WERI-Rb-1 (cell line): ENCODE measurements around the gene CNTN5.
"Not testable (repeated sequence)": the region's sequence is repeated elsewhere in the genome, so short reads cannot be mapped to it uniquely, and the experiment has no call there.

Experiments used
- DNase-seq: peaks from one replicate; pipeline ENCODE4 v3.0.0-alpha.2; 2020
- H3K27ac ChIP-seq: fragments of 250-450 bp; sonication (Bioruptor Pico); 2 replicates; pipeline ENCODE4 v1.5.1; 2020; ENCODE audit warnings: mild to moderate bottlenecking, moderate library complexity
- H3K27me3 ChIP-seq: fragments of 250-450 bp; sonication (Bioruptor Pico); 2 replicates; pipeline ENCODE4 v1.5.1; 2021; ENCODE audit warnings: mild to moderate bottlenecking, low read depth, moderate library complexity; ENCODE audit not compliant: insufficient read depth, severe bottlenecking
- H3K36me3 ChIP-seq: fragments of 250-450 bp; sonication (Bioruptor Pico); 2 replicates; pipeline ENCODE4 v1.5.1; 2020; ENCODE audit warnings: mild to moderate bottlenecking, moderate library complexity
- H3K4me3 ChIP-seq: 2 replicates; pipeline ENCODE4 v1.5.1; 2011; ENCODE audit warnings: low read depth, mild to moderate bottlenecking, control low read depth, low read length
- H3K9me3 ChIP-seq: fragments of 250-450 bp; sonication (Bioruptor Pico); 2 replicates; pipeline ENCODE4 v1.5.1; 2021; ENCODE audit warnings: mild to moderate bottlenecking, moderate library complexity; ENCODE audit not compliant: severe bottlenecking
- TF ChIP-seq, protein P1 (sequence below): IDR thresholded peaks from 2 replicates; pipeline ENCODE4 v1.5.1; 2011; ENCODE audit warnings: low read depth, mild to moderate bottlenecking, control low read depth, inconsistent platforms, low read length

CNTN5 gene

DNA sequence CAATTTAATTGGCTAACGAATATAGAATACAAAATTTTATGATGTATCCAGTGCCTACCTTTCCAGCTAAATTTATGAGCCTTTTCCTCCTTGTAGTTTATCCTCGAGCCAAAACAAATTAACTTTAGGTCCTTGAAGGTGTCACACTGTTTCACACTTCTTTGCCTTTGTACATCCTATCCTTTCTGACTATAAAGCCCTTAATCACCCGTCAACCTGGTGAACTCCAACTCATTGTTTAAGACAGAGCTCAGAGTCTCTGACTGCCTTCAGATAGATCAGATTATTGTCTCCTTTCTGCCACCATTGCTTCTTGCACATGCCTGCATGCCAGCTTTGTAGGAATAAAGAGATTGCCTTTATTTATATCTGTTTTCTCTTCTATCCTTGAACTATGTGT lies 58.8 kb downstream of the CNTN5 start:
- Histone ChIP-seq H3K9me3 (no peaks in the 10 kb centered on the region), H3K27ac (no peak overlapping the region), H3K4me3 (no peak overlapping the region), H3K36me3 (no peaks in the 10 kb centered on the region), H3K27me3 (no peaks in the 10 kb centered on the region)
- no peak for DNase-seq
- TF ChIP-seq, protein P1, sequence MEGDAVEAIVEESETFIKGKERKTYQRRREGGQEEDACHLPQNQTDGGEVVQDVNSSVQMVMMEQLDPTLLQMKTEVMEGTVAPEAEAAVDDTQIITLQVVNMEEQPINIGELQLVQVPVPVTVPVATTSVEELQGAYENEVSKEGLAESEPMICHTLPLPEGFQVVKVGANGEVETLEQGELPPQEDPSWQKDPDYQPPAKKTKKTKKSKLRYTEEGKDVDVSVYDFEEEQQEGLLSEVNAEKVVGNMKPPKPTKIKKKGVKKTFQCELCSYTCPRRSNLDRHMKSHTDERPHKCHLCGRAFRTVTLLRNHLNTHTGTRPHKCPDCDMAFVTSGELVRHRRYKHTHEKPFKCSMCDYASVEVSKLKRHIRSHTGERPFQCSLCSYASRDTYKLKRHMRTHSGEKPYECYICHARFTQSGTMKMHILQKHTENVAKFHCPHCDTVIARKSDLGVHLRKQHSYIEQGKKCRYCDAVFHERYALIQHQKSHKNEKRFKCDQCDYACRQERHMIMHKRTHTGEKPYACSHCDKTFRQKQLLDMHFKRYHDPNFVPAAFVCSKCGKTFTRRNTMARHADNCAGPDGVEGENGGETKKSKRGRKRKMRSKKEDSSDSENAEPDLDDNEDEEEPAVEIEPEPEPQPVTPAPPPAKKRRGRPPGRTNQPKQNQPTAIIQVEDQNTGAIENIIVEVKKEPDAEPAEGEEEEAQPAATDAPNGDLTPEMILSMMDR: no peak

DNA sequence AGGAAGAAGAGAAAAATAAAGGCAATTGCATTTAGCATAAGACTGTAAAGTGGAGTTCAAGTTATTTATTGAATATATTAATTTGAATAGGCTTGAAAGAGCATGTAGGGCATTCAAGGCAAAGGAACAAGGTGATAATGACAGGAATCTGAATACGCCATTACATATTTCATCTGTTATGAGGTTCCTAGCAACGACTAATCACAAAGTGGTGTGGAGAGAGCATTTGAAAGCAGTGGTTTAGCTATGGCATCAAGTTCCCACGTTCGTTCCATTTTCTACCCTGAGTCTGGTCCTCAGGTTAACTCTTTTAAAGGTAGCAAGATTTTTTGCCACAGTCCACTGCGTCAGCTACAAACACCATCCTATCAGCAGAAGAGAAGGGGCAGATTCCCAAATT lies 59.4 kb downstream of the CNTN5 start:
- TF ChIP-seq, protein P1: no peak
- no peak for DNase-seq

DNA sequence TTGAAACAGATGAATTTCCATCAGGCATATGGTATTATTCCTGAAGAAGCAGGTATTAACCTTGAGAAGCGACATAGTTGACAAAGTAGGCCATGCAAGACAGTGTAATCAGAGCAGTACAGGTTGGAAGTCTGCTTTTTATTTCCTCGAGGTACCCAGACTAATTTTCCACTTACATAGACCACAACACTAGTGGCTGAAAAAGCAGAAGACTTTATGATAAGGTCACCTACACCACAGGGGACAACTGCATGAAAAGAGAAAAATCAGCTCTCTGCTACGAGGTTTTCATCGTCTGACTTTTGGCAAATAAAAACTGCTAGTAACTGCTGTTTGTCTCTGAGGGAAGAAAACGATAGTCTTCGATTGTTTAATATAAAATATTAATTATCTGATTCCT lies 77.5 kb downstream of the CNTN5 start:
- Histone ChIP-seq H3K27ac (peak overlapping the region; percentile 37), H3K9me3 (peaks cover 9% of the 10 kb centered on the region), H3K4me3 (no peak overlapping the region), H3K27me3 (no peaks in the 10 kb centered on the region), H3K36me3 (no peaks in the 10 kb centered on the region)
- TF ChIP-seq, protein P1: no peak
- no peak for DNase-seq

More for the DNA sequence above, 59.4 kb downstream of the CNTN5 start:
- Histone ChIP-seq H3K27me3 (no peaks in the 10 kb centered on the region), H3K4me3 (no peak overlapping the region), H3K27ac (no peak overlapping the region), H3K36me3 (no peaks in the 10 kb centered on the region), H3K9me3 (no peaks in the 10 kb centered on the region)

DNA sequence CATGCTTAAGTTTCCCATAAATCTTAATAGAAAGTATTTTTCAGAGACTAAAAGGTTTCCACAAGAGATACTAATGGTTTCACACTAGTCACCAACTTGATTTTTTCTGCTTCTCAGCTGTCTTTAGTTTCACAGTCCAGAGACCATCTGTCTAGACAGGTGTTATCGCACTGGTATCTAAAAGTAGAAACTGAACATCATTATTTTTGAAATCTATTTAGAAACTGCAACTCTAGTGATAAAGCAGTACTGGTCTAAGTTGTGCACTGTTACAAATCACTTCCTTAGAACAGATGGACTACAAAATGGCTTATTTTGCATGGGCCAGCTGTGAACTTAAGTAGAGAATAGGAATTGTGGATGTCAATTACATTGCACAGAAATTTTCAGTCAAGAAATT lies 78.0 kb downstream of the CNTN5 start:
- H3K27me3 ChIP-seq: no peaks in the 10 kb centered on the region
- DNase-seq: no peak
- TF ChIP-seq, protein P1: no peak
- H3K27ac ChIP-seq: peak overlapping the region; percentile 37
- H3K36me3 ChIP-seq: no peaks in the 10 kb centered on the region
- H3K4me3 ChIP-seq: no peak overlapping the region
- H3K9me3 ChIP-seq: peaks cover 9% of the 10 kb centered on the region

DNA sequence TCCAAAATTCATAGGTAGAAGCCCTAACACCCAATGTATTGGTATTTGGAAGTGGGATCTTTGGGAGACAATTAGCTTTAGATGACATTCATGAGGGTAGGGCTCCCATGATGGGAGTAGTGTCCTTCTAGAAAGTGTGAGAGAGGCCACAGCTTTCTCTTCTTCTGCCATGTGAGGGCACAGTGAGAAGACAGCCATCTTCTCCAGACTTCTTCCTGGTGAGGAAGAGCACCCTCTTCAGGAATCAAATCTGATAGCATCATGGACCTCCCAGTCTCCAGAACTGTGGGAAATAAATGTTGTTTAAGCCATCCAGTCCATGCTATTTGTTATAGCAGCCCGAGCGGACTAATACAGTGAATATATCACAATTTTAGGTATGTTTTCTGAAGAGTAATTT lies 96.9 kb downstream of the CNTN5 start:
- Histone ChIP-seq H3K27me3 (no peaks in the 10 kb centered on the region), H3K36me3 (no peaks in the 10 kb centered on the region), H3K27ac (no peak overlapping the region), H3K4me3 (no peak overlapping the region), H3K9me3 (no peaks in the 10 kb centered on the region)
- DNase-seq: no peak
- TF ChIP-seq, protein P1: 0 out of 2 replicates have a peak, but pooled peaks have one; percentile 24

DNA sequence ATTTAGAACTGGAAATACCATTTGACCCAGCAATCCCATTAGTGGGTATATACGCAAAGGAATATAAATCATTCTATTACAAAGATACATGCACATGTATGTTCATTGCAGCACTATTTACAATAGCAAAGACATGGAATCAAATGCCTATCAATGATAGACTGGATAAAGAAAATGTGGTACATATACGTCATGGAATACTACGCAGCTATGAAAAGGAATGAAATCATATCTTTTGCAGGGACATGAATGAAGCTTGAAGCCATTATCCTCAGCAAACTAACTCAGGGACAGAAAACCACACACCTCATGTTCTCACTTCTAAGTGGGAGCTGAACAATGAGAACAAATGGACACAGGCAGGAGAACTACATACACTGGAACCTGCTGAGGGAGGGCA lies 113.1 kb downstream of the CNTN5 start:
- H3K4me3 ChIP-seq, H3K27ac ChIP-seq, H3K36me3 ChIP-seq, DNase-seq, H3K9me3 ChIP-seq, H3K27me3 ChIP-seq: not testable (repeated sequence)
